NCI-H2227 treated with DMSO at 0.1 percent for 48 hours (cell line): Measurements from ENCODE around the gene ARHGEF37.

Experiments
- DNase-seq: peaks from one replicate; lab custom pipeline; 2025; lab: John Stamatoyannopoulos, UW

The ARHGEF37 gene

DNA sequence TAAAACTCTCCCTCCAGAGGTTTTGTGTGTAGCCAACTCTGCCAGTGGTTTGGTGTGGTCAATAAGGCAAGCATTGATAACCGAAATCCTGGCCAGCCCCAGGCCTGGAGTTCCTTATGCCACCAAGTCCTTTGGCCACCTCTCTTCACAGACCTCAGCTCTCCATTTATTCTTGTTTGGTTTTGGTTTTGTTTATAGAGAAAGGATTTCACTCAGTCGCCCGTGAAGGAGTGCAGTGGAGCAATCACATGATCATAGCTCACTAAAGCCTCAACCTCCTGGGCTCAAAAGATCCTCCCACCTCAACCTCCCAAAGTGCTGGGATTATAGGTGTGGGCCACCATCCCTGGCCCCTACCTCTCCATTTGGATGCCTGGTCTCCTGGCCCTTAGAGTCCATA, 93.4 kb downstream of the ARHGEF37 start:
- DNase-seq = no peak

GRCh38 chr5:149675610-149676201, 94.4 kb downstream of the ARHGEF37 start:
- DNase-seq = no peak

GRCh38 chr5:149677731-149678130, 96.4 kb downstream of the ARHGEF37 start:
- no peak for DNase-seq

- DNase-seq = no peak
Measured at GRCh38 chr5:149679876-149680809, 98.8 kb downstream of the ARHGEF37 start.

DNA sequence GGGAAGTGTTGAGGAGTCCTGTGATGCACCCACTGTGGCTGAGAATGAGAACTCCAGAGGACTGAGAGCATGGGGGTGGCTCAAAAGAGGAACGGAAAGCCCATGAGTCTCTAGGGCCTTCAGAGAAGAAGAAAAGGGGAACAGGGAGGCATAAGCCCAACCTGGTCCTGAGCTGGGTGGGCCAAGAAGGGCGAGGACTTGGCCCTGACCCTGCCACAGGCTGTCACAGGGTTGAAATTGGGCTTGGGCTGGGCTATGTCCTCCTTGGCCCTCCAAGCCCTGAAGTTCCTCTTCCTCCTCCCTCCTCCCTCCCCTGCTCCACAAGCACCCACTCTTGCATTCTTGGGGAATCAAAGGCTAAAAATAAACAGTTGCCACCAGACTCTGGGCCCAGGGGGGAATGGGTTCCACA, 99.5 kb downstream of the ARHGEF37 start:
- DNase-seq = no peak

DNA sequence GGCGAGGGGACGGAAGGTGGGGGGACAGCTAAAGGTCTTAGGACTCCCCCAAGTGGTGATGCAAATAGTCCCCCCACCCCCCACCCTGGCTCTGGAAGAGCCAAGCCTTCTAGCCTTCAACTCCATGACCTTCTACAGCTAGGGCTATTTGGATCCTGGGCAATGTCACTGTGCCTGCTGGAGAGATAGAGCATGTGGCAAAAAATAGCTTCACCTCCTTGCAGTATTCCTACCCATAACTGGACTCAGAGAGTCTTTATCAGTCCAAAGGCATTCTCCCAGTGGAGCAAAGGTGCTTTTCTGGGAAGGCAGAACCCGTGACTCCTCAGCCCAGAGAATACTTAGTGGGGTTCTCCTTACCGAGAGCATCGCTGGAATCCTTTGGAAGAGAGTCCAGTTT, 100.0 kb downstream of the ARHGEF37 start:
- no peak for DNase-seq

DNA sequence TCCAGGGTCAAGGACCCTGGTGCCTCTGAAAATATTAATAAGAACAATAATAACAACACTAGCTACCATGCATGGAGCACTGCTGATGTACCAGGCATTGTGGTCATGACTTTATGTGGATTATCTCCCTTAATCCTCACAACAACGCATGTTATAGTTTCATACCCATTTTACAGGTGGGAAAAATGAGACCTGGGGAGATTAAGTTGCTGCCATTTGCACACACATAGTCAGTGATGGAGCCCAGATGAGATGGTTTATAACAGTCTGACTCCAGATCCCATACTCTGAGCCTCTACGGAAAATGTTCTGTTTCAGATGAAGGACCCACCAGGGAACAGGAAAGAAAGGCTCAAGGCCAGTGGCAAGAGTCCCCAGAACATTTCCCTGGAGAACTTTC, 100.6 kb downstream of the ARHGEF37 start:
- no peak for DNase-seq

- no peak for DNase-seq
Measured at GRCh38 chr5:149682532-149683075, 101.3 kb downstream of the ARHGEF37 start.

DNA sequence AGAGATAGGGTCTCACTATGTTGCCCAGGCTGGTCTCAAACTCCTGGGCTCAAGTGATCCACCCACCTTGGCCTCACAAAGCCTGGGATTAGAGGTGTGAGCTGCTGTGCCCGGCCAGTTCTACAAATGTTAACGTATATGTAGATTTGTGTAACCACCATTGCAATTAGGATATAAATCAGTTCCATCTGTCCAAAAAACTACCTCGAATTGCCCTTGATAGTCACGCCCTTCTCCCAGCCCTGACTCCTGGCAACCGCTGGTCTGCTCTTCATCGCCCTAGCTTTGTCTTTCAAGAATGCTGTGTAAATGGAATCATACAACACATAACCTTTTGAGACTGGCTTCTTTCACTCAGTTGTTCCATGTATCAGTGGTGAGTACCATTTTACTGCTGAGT, 102.7 kb downstream of the ARHGEF37 start:
- no peak for DNase-seq

- DNase-seq = no peak
Measured at GRCh38 chr5:149684371-149684770, 103.1 kb downstream of the ARHGEF37 start.
